Adipocyte (in vitro differentiated cells): ENCODE measurements around the gene TACC3.

Source experiments
- DNase-seq: peaks from one replicate; pipeline ENCODE4 v3.0.0-alpha.2; 2015; ENCODE audit warnings: low read depth
- H3K27me3 ChIP-seq: replicated peaks from 2 replicates; pipeline ENCODE4 v1.7.0; 2013; ENCODE audit warnings: mild to moderate bottlenecking, low read length, moderate library complexity; ENCODE audit not compliant: control insufficient read depth, insufficient read depth
- H3K36me3 ChIP-seq: 2 replicates; pipeline ENCODE4 v1.7.0; 2013; ENCODE audit warnings: low read length, mild to moderate bottlenecking, moderate library complexity; ENCODE audit not compliant: control insufficient read depth, insufficient read depth, severe bottlenecking
- H3K4me1 ChIP-seq: 2 replicates; pipeline ENCODE4 v1.7.0; 2013; ENCODE audit warnings: mild to moderate bottlenecking, low read length, moderate library complexity; ENCODE audit not compliant: control insufficient read depth, insufficient read depth
- H3K4me3 ChIP-seq: 2 replicates; pipeline ENCODE4 v1.7.0; 2013; ENCODE audit warnings: mild to moderate bottlenecking, low read length, moderate library complexity
- H3K9ac ChIP-seq: 2 replicates; pipeline ENCODE4 v1.7.0; 2013; ENCODE audit warnings: mild to moderate bottlenecking, low read length, moderate library complexity
- H3K9me3 ChIP-seq: 2 replicates; pipeline ENCODE4 v1.7.0; 2013; ENCODE audit warnings: mild to moderate bottlenecking, low read length, moderate library complexity; ENCODE audit not compliant: control insufficient read depth

Gene TACC3

DNA sequence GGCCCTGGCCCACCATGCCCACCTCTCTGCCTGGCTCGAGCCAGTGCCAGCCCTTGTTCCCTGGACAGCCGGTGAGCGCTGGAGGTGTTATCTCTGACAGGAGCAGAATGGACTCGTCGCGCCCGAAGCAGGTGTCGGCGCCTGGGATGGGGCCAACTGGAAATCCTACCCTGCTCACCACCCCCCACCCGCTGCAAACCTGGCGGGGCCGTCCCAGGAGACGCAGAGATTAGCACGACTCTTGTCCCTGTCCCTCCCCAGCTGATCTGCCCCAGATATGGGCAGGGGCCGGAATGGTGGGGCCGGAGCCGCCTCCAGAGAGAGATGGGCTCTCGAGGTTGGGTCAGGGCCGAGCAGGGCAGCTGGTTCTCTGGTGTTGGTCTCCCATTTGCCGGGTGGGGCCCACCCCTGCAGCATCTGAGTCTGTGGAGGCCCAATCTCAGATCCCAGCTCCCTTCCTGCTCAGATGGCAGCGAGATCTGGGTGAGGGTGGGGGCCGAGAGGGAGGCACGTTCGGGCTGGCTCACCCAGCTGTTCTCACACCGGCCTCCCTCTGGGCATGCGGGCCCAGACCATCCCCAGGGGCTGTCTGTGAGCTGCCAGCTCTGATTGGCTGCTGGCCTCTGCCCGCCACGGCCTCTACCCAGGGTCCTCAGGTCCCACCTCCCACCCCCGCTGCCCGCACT is 51.7 kb downstream of the TACC3 start:
- no peaks in the 10 kb centered on the region for H3K9me3 ChIP-seq
- no peak for DNase-seq
- H3K4me1 ChIP-seq = no peaks in the 10 kb centered on the region
- peaks cover 20% of the 10 kb centered on the region for H3K27me3 ChIP-seq
- H3K9ac ChIP-seq = no peak overlapping the region
- no peak overlapping the region for H3K4me3 ChIP-seq
- H3K36me3 ChIP-seq = no peaks in the 10 kb centered on the region

GRCh38 chr4:1773754-1774153 is 52.4 kb downstream of the TACC3 start:
- H3K36me3 ChIP-seq = no peaks in the 10 kb centered on the region
- H3K4me3 ChIP-seq = no peak overlapping the region
- H3K4me1 ChIP-seq = no peaks in the 10 kb centered on the region
- H3K9me3 ChIP-seq = no peaks in the 10 kb centered on the region
- DNase-seq = no peak
- no peak overlapping the region for H3K9ac ChIP-seq
- H3K27me3 ChIP-seq = peaks cover 18% of the 10 kb centered on the region

GRCh38 chr4:1775731-1776500 is 54.6 kb downstream of the TACC3 start:
- no peak overlapping the region for H3K9ac ChIP-seq
- no peaks in the 10 kb centered on the region for H3K4me1 ChIP-seq
- DNase-seq = peak; percentile 8
- H3K36me3 ChIP-seq = no peaks in the 10 kb centered on the region
- peaks cover 10% of the 10 kb centered on the region for H3K27me3 ChIP-seq
- H3K9me3 ChIP-seq = no peaks in the 10 kb centered on the region
- no peak overlapping the region for H3K4me3 ChIP-seq

DNA sequence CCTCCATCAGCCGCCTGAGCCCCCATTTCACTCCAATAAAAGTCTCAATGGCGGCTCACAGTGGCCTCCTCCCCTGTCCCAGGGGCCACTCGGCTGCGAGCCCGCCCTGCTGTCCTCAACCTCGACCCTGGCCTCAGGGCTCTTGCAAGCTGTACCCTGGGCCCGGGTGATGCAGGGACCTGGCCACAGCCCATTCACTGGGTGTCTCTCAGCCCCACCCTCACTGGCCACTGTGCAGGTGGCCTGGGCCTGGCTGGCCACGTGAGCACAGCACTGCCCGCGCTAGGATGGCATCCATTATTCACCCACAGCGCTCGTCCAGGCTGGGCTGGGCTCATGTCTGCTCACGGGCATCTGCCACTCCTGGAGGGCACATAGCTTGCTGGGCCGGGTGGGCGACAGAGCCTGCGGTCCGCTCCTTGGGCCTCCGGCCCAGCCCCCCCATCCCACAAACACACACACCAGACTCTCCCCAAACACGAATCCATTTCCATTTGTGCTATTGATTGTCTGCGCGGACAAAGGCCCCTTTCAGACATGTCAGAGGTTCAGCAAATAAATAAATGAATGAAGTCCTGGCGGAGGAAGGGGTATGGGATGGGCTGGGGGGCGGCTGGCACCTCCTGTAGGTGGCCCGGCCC is 55.3 kb downstream of the TACC3 start:
- Histone ChIP-seq H3K36me3 (no peaks in the 10 kb centered on the region), H3K27me3 (peaks cover 3% of the 10 kb centered on the region), H3K4me3 (no peak overlapping the region), H3K9me3 (no peaks in the 10 kb centered on the region), H3K4me1 (no peaks in the 10 kb centered on the region), H3K9ac (no peak overlapping the region)
- no peak for DNase-seq

DNA sequence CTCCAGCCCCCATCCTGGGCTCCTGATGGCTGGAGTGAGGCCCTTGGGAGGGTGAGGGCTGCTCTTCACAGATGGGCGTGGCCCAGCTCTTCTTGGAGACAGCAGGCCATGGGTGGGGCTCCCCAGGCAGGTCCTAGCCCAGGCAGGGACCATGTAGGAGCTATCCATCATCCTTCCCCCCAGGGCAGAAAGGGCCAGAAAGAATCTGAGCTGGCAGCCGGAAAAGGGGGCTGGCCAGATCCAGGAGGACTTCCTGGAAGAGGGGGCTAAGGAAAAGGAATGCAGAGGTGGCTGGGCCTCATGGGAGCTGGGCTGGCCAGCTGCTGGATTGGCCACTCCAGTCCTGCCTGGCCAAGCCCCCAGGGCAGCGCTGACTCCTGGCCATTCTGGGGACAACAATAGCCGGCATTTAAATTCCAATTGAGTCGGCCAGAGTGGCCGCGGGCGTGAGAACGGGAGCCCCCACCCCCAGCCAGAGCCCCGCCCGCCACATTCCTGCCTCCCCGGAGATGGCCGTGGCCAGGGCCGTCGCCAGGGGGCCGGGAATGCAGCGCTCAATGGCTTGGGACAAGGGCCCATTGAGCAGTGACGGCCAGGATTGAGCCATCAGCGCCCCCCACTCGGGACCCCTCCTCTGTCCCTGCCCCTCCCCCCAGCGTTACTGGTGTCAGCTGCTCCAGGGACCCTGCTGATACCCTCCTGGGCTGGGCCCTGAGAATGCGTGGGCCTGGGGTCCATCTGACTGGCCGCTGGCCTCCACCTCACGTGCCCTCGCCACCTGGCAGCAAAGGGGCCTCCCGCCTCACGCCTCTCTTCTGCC is 56.7 kb downstream of the TACC3 start:
- Histone ChIP-seq H3K9ac (no peak overlapping the region), H3K4me1 (no peaks in the 10 kb centered on the region), H3K27me3 (peaks cover 3% of the 10 kb centered on the region), H3K4me3 (no peak overlapping the region), H3K36me3 (no peaks in the 10 kb centered on the region), H3K9me3 (no peaks in the 10 kb centered on the region)
- peak; percentile 60 for DNase-seq

- Histone ChIP-seq H3K9ac (no peak overlapping the region), H3K36me3 (no peaks in the 10 kb centered on the region), H3K4me1 (no peaks in the 10 kb centered on the region), H3K27me3 (peaks cover 6% of the 10 kb centered on the region), H3K4me3 (no peak overlapping the region), H3K9me3 (no peaks in the 10 kb centered on the region)
- no peak for DNase-seq
Observed at GRCh38 chr4:1778642-1779392, 57.5 kb downstream of the TACC3 start.

DNA sequence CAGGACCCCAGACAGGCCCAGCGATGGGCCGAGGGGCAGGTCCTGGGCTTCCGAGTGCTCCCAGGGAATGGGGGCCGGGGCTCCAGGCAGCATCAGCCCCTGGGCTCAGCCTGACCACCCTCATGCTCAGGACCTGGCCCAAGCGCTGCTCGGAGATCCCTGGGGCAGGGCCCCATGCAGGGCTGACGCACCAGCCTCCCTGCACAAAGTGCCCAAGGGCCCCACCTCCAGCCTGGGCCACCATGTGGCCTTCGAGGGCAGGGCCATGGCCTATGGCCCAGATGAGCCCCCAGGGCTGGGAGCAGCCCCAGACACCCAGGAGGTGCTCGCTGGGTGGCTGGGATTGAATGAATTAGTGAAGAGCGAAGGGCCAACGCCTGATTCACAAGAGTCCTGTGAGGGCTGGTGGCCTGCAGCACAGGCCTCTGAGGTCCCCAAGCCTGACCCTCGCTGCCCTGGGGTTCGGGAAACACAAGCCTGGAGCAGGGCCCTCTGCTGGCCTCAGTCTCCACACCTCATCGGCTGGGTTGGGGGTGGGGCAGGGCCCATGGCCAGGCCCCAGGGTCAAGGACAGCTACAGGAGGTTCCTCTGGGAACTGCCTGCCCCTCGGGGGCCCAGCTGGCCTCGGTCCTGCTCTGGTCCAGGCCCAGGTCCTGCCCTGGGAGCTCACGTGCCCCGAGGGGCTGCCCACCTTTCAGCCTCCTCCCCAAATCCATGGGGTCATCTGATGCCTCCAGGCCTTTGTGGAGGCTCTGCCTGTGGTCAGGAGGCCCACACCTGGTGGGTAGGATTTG is 58.5 kb downstream of the TACC3 start:
- no peak overlapping the region for H3K4me3 ChIP-seq
- H3K36me3 ChIP-seq = no peaks in the 10 kb centered on the region
- no peaks in the 10 kb centered on the region for H3K9me3 ChIP-seq
- peaks cover 14% of the 10 kb centered on the region for H3K27me3 ChIP-seq
- no peak for DNase-seq
- no peak overlapping the region for H3K9ac ChIP-seq
- H3K4me1 ChIP-seq = no peaks in the 10 kb centered on the region

DNA sequence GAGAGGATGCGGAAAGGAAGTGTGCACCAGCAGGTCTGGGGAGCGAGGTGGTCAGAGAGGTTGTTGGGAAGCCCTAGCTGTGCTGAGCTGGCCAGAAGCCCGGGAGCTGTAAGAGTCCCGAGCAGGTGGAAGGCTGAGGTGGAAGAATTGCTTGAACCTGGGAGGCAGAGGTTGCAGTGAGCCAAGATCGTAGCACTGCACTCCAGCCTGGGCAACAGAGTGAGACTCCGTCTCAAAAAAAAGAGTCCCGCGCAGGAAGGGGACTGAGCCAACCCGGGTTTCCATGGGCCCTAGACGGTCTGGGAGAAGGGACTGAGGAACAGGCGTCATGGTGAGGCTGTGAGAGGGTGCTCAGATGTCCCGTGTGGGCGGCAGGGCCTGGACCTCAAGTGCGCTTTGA is 59.1 kb downstream of the TACC3 start:
- no peak for DNase-seq
- no peak overlapping the region for H3K9ac ChIP-seq
- H3K4me1 ChIP-seq = no peaks in the 10 kb centered on the region
- no peaks in the 10 kb centered on the region for H3K36me3 ChIP-seq
- no peaks in the 10 kb centered on the region for H3K9me3 ChIP-seq
- no peak overlapping the region for H3K4me3 ChIP-seq
- H3K27me3 ChIP-seq = peaks cover 14% of the 10 kb centered on the region

DNA sequence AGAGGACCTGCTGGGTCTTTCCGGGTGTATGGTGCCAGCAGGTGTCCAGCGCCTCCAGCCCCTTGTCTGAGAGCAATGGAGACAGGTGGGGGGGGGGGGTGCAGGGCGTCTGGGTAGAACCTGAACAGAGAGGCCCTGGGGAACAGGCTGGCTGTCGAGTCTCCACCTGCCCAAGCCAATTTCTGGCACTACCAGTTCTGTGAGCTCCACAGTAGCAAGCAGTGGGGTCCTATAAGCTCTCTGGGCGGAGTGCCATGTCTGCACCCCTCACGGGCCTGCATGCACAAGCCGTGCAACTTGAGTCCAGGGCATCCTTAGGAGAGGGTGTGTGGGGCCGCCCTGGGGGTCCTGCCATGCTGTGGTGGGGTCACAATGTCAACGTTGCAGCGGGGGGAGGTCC is 61.7 kb downstream of the TACC3 start:
- H3K9ac ChIP-seq = no peak overlapping the region
- no peak overlapping the region for H3K4me3 ChIP-seq
- H3K36me3 ChIP-seq = no peaks in the 10 kb centered on the region
- no peak for DNase-seq
- no peaks in the 10 kb centered on the region for H3K4me1 ChIP-seq
- no peaks in the 10 kb centered on the region for H3K9me3 ChIP-seq
- peaks cover 19% of the 10 kb centered on the region for H3K27me3 ChIP-seq

GRCh38 chr4:1783970-1784369 is 62.6 kb downstream of the TACC3 start:
- DNase-seq = no peak
- Histone ChIP-seq H3K9ac (no peak overlapping the region), H3K9me3 (no peaks in the 10 kb centered on the region), H3K4me1 (no peaks in the 10 kb centered on the region), H3K36me3 (no peaks in the 10 kb centered on the region), H3K4me3 (no peak overlapping the region), H3K27me3 (peaks cover 16% of the 10 kb centered on the region)
